Measurements from ENCODE around the gene ODAD4.
"Not testable (repeated sequence)": the region's sequence is repeated elsewhere in the genome, so short reads cannot be mapped to it uniquely, and the experiment has no call there.

GRCh38 chr17:42013740-42014139 is 83.3 kb downstream of the ODAD4 start:
- not testable (repeated sequence) for TF ChIP-seq POLR2A (IDR thresholded peaks at IDR 0.05; ENCODE audit: low read length); GATA1 (IDR thresholded peaks at IDR 0.05; ENCODE audit: low read depth, low read length)

All from erythroblast (primary cell).